BJ (cell line): ENCODE measurements around the gene USP14. TPM values are rescaled to one million over a fixed set of nuclear protein-coding genes. Genes with fewer than 3 reads are reported as not detected.

ENCODE experiments used
- CTCF ChIA-PET: fragments of 350-600 bp; formaldehyde crosslinking; extraction: SDS; loops from one replicate; lab custom pipeline; 2021; ENCODE audit warnings: antibody characterized with exemption, inconsistent platforms; lab: Yijun Ruan, JAX
- POLR2A ChIA-PET: fragments of 300-600 bp; sonication (Branson Sonifier 250); formaldehyde crosslinking; extraction: SDS; loops from one replicate; lab custom pipeline; 2021; ENCODE audit warnings: antibody characterized with exemption; lab: Charles Lee
- DNase-seq: peaks from one replicate; pipeline ENCODE4 v3.0.0-alpha.2; 2011; ENCODE audit warnings: low read depth
- H3K27me3 ChIP-seq: 2 replicates; pipeline ENCODE4 v1.6.0; 2011; ENCODE audit warnings: low read length; ENCODE audit not compliant: control insufficient read depth, insufficient read depth
- H3K36me3 ChIP-seq: 2 replicates; pipeline ENCODE4 v1.5.1; 2011; ENCODE audit warnings: low read length; ENCODE audit not compliant: control insufficient read depth, insufficient read depth
- H3K4me3 ChIP-seq: 2 replicates; pipeline ENCODE4 v1.5.1; 2011; ENCODE audit warnings: low read depth, mild to moderate bottlenecking, control low read depth, low read length
- CTCF ChIP-seq: IDR thresholded peaks from 2 replicates; pipeline ENCODE4 v1.5.1; 2011; ENCODE audit warnings: low read depth, mild to moderate bottlenecking, control low read depth, inconsistent platforms, low read length, moderate library complexity; ENCODE audit not compliant: insufficient read depth
- polyA plus RNA-seq: library from polyadenylated mRNA; depleted of rRNA; stranded (reverse); fragments of >200 nt; gene quantifications from 2 replicates; pipeline ENCODE4 v1.2.3, GENCODE V29; 2011

USP14 gene
- polyA plus RNA-seq, 1 experiment: 11.2 TPM

GRCh38 chr18:212780-213179 is 54.4 kb downstream of the USP14 start:
- Histone ChIP-seq H3K27me3 (no peaks in the 10 kb centered on the region), H3K36me3 (peaks cover 9% of the 10 kb centered on the region), H3K4me3 (no peak overlapping the region)
- POLR2A ChIA-PET: no interaction called here
- no peak for DNase-seq
- CTCF ChIA-PET: interaction anchor here (1.3 to 2.5 kb wide), 2 partner anchors 15 to 17 kb away, joined by 3 to 8 read pairs; no protein-coding TSS in a partner anchor
- no peak for TF ChIP-seq CTCF

DNA sequence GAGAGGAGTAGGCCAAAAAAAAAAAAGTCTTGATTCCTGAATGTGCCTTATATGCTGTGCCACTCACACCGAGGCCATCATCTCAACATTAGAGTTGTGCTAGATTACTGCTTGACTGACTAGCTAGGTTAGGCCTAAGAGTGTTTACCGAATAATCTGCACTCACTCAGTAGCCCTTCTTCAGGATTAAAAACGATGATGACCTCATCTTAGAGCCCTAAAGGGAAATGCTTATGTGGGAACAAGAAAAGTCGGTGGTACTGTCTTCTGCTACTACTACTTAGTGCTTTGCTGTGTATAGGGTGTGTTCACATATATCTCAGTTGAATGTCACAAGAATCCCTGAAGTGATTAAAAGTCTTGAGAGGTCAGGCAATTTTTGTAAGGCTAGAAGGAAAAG is 55.1 kb downstream of the USP14 start:
- H3K36me3 ChIP-seq: peaks cover 11% of the 10 kb centered on the region
- CTCF ChIA-PET: interaction anchor here (1.3 to 2.5 kb wide), 2 partner anchors 16 kb away, joined by 3 to 8 read pairs; no protein-coding TSS in a partner anchor
- H3K4me3 ChIP-seq: no peak overlapping the region
- TF ChIP-seq CTCF: no peak
- POLR2A ChIA-PET: no interaction called here
- no peaks in the 10 kb centered on the region for H3K27me3 ChIP-seq
- DNase-seq: no peak

- no peak for DNase-seq
These were observed 55.6 kb downstream of the USP14 start for GRCh38 chr18:213966-214365.

GRCh38 chr18:215448-216010 is 57.2 kb downstream of the USP14 start:
- CTCF ChIA-PET: interaction anchor here (0.9 kb wide), 1 partner anchor 20 kb away, joined by 3 read pairs; no protein-coding TSS in a partner anchor
- H3K4me3 ChIP-seq: no peak overlapping the region
- DNase-seq: no peak
- POLR2A ChIA-PET: no interaction called here
- H3K36me3 ChIP-seq: peaks cover 11% of the 10 kb centered on the region
- H3K27me3 ChIP-seq: no peaks in the 10 kb centered on the region
- TF ChIP-seq CTCF: no peak

More at GRCh38 chr18:213966-214365, 55.6 kb downstream of the USP14 start:
- peaks cover 11% of the 10 kb centered on the region for H3K36me3 ChIP-seq
- no peak overlapping the region for H3K4me3 ChIP-seq
- no peak for TF ChIP-seq CTCF
- H3K27me3 ChIP-seq: no peaks in the 10 kb centered on the region
- POLR2A ChIA-PET: no interaction called here
- CTCF ChIA-PET: no interaction called here

DNA sequence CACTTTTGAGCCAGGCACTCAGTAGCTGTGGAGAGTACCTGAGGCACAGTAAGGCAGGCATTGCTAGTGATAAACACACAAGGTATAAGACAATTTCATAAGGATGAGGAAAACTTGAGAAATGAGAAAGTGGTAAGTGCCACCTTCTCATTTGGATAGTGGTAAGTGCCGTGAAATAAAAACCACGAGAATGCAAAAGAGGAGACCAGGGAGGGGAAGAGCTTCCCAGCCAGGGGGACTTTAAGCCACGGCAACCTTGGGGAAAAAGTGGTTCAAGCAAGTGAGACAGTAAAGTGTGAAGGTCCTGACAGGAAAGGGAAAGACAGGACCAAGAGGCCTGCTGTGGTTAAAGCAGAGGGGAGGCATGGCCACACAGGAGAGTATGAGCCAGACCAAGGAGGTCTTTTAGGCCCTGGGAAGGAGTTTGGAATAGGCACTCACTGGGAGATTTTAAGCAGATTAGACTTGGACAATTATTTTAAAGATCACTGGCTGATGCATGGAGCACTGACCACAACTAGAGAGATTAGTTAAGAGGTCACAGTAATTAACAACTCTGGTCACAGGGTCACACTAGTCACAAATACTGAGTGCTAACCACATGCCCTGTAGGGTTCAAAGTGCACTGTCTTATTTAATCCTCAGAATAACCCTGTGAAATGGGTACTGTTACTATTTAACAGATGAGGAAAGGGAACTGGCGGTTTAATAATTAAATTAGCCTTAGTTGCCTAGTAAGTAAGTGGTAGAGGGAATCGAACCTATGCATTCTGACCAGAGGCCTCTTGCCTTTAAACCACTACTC is 59.4 kb downstream of the USP14 start:
- ChIA-PET POLR2A (no interaction called here), CTCF (no interaction called here)
- TF ChIP-seq CTCF: no peak
- no peaks in the 10 kb centered on the region for H3K27me3 ChIP-seq
- DNase-seq: no peak
- peaks cover 8% of the 10 kb centered on the region for H3K36me3 ChIP-seq
- H3K4me3 ChIP-seq: no peak overlapping the region
